ENCODE measurements around the gene DCTN5. TPM values are rescaled to one million over a fixed set of nuclear protein-coding genes. Genes with fewer than 3 reads are reported as not detected.
"Not testable (repeated sequence)": the region's sequence is repeated elsewhere in the genome, so short reads cannot be mapped to it uniquely, and the experiment has no call there.

The DCTN5 gene
- total RNA-seq: 81.2 and 93.4 TPM in 2 replicates

DNA sequence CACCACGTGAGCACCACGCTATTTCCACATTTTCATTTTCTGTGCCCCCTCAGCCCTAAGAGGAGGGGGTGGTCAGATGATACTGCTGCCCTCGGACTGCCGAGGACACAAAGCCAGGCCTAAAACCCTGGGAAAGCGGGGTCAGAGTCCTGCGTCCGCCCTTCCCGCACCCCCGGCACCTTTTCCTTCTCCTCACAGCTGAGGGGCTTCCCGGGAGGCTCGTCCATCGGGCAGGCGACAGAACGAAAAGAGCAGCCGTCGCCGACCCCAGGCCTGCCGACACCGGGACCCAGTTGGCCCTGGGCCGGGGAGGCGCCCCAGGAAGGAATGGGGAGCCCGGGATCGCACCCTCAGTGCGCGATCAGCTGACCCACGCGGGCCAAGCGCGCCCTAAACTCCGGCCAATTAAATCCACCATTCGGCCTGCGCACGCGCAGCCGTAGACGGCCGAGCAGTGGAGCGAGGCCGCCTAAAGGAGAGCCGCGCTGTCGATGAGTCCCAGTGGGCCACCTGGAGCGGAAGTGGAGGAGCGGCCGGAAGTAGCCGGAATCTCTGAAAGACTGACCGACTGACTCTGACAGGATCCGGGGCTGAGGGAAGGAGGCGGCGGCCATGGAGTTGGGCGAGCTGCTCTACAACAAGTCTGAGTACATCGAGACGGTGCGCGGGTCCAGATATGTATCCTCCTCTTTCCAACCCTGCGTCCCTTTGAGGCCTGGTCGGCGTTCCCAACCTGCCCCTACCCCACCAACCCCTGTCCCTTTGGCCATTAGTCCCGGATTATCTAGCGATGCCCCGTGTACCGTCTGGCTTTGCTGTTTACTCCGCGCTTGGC lies at the start of gene DCTN5, which contains the start of gene PALB2:
TSS of gene DCTN5 (plus strand) at position 536 of the 835 bp plus-strand sequence. CDS start at position 613, 77 bp downstream.
TSS of gene PALB2 (minus strand) at position 380 of the 835 bp plus-strand sequence. CDS start at position 227, 153 bp downstream.
- peak; percentile 95 for DNase-seq

DNA sequence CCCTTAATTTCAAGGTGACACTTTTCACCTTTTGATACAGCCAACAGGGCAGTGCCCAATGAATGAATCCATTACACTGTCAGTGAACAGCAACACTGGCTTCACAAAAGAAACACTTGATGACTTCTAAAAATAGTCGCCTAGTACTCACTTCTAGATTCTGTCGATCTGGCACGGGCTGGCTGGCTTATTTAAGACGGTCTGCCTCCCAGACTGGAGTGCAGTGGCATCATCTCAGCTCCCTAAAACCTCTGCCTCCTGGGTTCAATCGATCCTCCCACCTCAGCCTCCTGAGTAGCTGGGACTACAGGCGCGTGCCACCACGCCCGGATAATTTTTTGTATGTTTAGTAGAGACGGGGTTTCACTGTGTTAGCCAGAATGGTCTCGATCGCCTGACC lies 47.1 kb upstream of the DCTN5 start:
- no peak for DNase-seq

DNA sequence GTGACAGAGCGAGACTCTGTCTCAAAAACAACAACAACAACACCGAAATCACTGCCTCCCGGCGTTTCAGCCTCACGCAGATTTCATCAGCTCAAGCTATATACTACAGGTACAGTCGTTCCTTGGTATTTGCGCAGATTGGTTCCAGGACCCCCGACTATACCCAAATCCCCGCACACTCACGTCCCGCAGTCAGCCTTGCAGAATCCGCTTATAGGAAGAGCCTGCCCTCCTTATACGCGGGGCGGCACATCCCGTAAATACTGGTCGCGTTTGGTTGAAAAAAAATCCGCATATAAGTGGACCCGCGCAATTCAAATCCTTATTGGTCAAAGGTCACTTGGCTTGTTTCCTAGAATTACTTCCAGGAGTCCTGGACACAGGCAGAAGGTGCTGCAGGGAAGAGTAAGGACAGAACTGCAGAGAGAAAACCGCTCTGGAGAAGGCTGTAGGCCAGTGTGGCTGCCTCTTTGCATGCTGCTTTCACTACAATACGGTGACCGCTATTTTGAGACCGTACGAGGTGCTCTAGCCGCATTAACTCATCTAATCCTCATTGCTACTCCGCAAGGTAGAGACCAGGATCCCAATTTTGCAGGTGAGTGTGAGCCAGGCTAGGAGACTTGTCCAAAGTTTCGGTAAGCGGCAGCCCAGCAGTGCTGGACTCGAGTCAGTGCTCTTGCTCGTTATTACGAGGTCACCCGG lies 45.9 kb upstream of the DCTN5 start:
- peak; percentile 29 for DNase-seq

DNA sequence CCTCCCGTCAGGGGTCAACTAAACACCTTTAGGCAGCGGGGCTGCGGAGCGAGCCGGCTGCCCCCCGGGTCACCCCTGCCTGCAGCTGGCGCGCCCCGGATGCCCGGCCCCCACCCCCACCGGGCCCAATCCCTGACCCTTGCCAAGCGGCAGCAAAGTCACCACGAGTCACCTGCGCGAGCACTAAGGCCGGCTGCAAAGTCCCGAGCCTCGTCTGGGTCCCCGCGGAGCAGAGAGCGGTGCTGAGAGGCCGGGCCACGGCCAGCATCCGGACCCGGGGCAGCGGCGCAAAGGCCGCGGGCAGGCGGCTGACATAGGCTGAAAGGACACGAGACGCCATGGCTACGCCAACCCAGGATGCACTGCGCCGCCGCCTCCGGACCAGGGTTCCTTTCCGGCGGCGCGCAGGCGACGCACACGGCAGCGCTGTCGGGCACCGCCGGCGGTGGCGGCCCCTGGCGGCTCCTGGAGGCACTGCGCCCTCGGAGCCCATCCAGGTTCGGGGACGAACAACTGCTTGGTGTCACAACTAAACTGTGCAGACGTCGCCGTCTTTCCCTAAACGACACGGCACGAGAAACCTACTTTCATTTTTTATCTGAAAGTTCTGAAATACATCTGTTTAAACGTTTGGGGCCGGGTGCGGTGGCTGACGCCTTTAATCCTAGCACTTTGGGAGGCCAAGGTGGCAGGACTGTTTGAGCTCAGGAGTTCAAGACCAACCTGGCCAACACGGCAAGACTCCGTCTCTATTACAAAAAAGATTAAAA lies 45.1 kb upstream of the DCTN5 start, which contains the start of gene NDUFAB1:
TSS of gene NDUFAB1 (minus strand) at position 366 of the 770 bp plus-strand sequence. CDS start at position 340, 26 bp downstream.
- DNase-seq: peak; percentile 93

DNA sequence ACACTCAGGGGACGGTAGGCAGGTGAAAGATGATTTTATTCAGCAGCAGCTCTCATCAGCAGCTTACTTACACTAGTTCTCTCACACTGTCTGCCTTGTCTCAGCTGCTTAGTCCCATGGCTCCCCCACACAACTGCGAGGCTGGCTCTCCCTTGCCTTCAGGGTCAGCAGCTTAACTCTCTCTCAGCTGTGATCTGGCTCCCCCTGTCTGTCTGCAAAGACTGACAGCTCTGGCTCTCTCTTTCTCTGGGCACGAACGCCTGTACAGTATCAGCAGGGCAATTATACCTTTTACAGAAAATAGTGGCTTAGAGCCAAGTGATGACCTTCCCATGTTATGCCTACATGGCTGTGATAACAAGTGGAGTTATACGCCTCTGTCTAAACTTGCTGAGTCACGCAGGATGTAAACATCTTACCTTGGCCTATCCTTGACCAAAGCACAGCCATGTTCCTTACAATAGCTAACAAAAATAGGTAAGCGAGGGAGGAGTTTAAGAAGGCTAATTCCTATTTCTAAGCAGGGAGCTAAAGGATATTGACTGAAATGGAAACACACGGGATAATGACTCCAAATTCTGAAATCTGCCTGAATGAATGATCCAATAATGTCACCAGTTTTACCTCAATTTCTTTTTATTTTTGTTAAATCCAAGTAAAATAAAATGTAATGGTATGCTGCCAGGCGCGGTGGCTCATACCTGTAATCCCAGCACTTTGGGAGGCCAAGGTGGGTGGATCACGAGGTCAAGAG lies 44.1 kb upstream of the DCTN5 start:
- peak; percentile 55 for DNase-seq

DNA sequence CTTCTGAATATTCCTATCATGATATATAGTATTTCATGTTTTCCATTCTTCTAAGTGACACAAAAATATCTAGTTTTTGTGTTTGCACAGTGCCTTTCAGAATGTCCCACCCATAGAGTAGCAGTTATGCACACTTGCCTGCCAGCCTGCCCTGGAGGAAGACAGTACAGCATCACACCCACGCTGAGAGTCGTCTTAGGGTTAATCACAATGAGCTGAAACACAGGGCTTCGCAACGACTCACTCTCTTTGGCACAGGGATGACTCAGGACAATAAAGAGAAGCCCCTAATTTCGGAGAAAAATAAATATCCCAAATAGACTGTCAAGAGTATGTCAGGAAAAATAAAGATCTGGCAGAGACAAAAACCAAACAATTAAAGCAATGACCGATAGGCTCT lies 33.5 kb upstream of the DCTN5 start:
- DNase-seq: peak; percentile 61

DNA sequence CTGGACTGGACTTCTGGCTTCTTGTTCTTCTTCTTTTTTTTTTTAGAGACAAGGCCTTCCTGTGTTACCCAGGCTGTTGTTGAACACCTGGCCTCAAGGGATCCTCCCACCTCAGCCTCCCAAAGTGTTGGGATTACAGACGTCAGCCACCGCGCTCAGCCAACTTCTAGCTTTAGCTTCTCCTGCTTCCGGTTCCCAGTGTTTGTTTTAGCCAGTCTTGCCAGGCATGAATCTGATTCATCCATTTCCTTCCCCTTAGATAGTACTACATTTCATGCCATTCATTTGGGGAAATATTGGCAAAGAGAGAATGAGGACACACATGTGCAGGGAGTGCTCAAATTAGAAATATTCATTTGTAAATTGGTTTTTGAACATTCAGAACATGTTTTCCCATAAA lies 33.1 kb upstream of the DCTN5 start:
- DNase-seq: peak; percentile 93

DNA sequence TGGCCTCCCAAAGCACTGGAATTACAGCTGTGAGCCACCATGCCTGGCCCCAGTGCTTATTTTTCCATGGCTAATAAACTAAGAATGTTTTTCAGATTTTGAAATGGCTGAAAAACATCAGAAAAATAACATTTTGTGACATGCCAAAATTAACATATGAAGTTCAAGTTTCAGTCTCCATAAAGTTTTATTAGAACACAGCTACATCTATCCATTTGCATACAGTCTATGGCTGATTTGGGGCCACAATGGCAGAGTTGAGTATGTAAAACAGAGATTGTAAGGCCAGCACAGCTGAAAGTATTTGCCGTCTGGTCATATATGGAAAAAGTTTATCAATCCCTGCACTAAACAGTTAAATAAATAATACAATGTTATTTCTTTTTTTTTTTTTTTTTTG lies 31.3 kb upstream of the DCTN5 start:
- no peak for DNase-seq

DNA sequence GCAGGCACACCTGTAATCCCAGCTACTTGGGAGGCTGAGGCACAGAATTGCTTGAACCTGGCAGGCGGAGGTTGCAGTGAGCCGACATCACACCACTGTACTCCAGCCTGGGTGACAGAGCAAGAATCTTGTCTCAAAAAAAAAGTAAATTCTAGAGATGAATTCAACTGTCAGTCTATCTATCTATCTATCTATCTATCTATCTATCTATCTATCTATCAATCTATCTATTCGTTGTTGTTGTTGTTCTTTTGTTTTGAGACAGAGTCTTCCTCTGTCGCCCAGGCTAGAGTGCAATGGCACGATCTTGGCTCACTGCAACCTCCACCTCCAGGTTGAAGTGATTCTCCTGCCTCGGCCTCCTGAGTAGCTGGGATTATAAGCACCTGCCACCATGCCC lies 30.4 kb upstream of the DCTN5 start:
- not testable (repeated sequence) for DNase-seq

DNA sequence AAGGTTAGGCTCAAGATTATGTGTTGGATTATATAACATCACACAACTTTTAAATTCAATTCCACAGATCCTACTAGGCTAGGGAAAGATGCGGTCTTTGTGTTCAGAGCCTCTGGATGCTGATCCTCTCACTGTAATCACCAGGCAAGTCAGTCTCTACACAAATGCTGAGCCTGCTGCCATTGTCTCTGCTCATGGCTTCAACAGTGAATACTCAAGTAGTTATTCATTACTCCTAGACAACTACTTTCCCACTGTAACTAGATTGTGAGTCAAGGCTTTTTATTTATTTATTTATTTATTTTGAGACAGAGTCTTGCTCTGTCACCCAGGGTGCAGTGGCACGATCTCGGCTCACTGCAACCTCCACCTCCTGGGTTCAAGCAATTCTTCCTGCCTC lies 29.3 kb upstream of the DCTN5 start:
- no peak for DNase-seq

DNA sequence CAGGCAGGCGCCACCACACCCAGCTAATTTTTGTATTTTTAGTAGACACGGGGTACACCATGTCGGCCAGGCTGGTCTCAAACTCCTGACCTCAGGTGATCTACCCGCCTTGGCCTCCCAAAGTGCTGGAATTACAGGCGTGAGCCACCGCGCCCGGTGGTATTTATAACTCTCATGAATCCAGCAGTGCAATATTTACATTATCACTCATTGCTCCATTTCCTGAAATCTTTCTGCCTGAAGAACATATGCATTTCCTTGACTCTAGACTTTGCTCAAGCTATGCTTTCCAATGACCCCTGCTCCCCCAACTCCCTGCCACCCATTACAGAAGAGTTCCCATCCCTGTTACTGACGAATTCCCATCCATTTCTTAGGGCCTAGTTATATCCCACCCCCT lies 25.5 kb upstream of the DCTN5 start:
- no peak for DNase-seq

DNA sequence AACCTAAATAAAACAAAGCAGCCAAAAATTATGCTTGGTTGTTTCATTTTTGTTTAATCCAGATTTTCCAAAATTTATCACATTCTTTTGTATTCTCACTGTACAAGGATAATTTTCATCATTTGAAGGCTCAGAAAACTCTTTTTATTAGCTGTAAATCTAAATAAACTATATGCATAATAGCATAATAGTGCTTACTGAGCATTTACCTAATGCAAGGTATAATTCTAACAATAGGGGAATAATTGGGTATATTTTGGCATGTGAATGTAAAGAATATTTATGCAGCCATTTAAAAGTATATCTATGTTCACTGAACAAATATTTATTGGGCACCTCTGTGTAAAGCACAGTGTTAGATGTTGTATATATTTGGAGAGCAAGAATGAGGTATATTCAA lies 17.2 kb upstream of the DCTN5 start:
- no peak for DNase-seq

DNA sequence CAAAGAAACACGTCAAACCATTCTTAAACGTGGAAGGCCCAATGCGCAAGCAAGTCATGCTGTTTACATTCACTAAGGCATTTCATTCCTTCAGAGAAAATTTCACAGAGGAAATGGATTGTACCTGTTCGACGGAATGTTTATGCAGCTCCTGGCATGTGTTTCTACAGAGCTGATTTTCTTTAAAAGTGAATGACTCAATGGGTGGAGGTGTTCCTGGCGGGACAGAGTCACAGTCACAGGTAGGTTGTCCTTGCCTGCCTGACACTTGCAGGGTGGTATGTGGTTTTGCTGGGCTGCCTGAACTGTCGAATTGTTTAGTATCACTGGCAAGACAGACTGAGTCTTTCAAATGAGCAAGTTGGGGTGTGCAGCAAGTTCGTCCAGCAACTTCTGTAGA lies 11.8 kb upstream of the DCTN5 start:
- DNase-seq: no peak

DNA sequence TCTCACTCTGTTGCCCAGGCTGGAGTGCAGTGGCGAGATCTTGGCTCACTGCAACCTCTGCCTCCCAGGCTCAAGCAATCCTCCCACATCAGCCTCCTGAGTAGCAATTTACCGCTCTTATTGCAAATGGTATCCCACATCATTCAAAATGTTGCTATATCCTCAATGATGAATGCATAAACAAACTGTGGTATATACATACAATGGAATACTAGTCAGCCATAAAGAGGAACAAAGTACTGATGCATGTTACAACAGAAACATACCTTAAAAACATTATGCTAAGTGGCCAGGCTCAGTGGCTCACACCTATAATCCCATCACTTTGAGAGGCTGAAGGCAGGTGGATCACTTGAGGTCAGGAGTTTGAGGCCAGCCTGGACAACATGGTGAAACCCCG lies 9.4 kb upstream of the DCTN5 start:
- not testable (repeated sequence) for DNase-seq

DNA sequence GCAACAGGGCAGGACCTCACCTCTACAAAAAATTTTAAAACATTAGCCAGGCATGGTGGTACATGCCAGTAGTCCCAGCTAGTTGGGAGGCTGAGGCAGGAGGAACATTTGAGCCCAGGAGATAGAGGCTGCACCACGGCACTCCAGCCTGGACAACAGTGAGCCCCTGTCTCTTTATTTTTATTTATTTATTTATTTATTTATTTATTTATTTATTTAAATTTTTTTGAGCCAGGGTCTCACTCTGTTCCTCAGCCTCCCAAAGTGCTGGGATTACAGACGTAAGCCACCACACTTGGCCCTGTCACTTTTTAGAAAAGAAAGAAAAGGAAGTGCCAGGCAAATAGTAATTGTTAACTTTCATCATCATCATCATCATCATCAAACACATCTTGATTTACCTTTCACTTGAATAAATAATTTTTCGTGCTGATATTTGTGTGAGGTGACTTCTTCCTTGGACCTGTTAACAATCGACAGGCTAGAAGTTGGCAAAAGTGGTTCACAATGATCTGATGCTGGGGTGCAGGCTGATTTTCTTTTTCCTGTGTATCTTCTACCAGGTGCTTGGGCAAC lies 6.7 kb upstream of the DCTN5 start:
- DNase-seq: no peak

DNA sequence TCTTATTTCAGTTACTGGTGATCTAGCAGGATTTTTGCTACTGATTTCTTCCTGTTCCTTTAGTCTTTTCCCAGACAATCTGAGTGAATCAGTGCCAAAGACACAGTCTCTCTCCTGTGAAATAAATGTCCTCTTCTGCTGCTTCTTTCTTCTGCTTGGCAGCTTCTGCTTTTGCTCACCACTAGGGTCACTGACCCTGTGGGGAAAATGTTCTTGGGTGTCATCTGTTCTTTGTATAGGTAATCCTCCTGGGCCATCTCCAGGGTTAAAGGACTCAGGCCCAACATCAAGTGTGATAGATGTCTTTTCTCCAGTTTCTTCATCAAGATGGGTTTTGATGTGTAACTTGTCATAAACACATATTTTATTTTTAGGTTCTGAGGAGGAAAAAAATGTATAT lies 5.3 kb upstream of the DCTN5 start:
- DNase-seq: no peak

DNA sequence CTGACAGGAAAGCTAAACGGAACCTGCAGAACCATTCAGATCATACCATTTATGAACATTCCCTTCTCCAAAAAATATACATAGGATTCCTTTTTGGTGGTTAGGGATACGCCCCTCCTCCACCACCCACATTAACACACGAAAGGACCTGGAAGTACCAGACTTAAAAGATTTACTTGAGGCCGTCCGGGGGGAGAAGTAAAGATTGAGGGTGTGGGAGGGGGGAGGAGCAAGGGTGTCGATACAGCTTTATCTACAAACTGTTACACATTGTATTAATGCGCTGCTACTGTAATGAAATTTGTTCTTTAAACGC lies 693 bp upstream of the DCTN5 start:
- no peak for DNase-seq

DNA sequence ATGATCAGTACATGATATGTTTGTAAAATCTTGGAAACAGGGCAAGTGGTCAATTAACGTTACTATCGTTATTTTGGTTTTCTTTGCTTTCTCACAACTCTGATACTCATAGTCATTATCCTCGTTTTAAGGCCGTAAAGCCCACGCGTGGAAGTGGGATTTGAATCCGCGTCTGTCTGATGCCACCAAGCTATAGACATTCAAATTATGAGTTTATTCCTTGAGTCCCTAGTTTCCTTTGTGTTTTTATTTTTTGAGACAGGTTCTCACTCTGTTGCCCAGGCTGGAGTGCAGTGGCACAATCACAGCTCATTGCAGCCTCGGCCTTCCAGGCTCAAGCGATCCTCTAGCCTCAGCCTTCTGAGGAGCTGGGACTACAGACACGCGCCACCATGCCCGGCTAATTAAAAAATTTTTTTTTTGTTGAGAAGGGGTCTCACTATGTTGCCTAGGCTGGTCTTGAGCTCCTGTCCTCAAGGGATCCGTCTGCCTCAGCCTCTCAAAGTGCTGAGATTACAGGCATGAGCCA lies 1.0 kb downstream of the DCTN5 start:
- peak; percentile 10 for DNase-seq

DNA sequence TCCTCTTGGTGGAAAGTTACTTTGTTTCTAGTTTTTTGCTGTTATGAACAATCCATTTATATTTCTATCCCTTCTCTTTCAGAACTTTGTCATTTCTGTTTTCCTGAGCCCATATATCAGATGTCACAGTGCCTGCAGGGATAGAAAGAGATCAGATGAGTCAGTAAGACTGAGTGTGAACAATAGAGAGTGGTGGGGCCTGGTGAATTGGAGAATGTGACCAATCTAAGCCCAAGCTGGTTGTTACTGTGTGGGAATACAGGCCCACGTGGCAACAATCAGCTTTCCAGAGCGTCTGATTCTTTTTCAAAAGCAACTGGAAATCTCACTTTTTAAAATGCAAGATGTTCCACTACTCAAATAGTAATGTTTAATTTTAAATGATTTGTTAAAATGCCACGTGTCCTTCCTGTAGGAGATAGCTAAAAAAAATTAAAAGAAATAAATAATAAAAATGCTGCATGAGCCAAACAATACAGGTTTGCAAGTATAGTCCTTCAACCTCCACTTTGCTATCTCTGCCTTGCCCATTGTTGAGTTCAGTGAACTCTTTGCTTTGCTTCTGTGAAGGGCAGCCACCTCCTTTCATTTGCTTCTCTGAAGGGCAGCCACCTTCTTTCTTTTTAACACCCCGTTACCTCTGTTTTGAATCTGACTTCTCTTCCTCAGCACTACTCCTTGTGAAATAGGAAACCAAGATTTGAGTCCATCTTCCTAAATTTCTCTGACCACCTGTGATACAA lies 9.6 kb downstream of the DCTN5 start:
- DNase-seq: peak; percentile 49

DNA sequence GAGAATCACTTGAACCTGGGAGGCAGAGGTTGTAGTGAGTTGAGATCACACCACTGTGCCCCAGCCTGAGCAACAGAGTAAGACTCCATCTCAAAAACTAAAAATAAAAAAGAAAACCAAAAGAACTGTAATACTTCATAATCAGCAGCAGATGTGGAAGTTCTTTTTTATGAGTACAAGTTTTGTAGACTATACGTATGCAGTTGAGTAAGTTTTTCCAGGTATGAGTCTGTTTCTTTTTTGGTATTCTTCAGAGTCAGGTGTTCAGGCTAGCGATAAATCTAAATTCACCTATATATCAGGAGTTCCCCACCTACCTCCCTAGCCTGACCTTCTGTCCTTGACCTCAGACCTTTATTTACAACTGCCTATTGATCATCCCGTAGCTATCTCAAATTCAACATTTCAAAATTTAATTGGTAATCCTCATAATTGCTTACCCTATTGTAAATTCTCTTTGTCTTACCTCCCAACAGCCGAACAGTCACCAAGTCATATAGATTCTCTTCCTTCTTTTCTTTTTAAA lies 10.7 kb downstream of the DCTN5 start:
- DNase-seq: no peak

DNA sequence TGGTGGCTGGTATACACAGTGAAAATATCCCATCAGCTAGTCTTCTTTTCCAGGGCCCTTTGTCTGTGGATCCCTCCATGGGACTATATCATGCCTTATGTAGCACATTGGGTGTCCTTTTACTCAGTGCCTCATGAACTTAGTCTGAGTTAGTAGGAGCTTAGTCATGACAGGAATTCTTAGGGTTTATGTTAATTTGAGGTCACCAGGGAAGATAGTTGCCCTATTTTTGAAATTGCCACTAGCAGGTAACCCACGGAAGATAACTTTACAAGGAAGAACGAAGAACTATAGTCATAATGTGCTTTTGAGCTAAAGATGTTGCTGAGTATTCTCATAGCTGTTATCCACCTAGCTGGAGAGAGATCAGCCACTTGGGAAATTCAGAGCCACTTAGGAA lies 22.7 kb downstream of the DCTN5 start:
- DNase-seq: no peak
